Hepatocyte (in vitro differentiated cells): Measurements from ENCODE around the gene OXLD1.

Source experiments
- EZH2 ChIP-seq: fragments of 200-600 bp; sonication (generic); IDR thresholded peaks from 2 replicates; pipeline ENCODE4 v1.6.1; 2016; ENCODE audit warnings: antibody characterized with exemption, mild to moderate bottlenecking, borderline replicate concordance
- TF ChIP-seq, protein P1 (sequence below): fragments of 200-600 bp; sonication (generic); IDR thresholded peaks from 2 replicates; pipeline ENCODE4 v1.5.1; 2016; ENCODE audit warnings: antibody characterized with exemption, mild to moderate bottlenecking; ENCODE audit not compliant: poor library complexity

DNA sequence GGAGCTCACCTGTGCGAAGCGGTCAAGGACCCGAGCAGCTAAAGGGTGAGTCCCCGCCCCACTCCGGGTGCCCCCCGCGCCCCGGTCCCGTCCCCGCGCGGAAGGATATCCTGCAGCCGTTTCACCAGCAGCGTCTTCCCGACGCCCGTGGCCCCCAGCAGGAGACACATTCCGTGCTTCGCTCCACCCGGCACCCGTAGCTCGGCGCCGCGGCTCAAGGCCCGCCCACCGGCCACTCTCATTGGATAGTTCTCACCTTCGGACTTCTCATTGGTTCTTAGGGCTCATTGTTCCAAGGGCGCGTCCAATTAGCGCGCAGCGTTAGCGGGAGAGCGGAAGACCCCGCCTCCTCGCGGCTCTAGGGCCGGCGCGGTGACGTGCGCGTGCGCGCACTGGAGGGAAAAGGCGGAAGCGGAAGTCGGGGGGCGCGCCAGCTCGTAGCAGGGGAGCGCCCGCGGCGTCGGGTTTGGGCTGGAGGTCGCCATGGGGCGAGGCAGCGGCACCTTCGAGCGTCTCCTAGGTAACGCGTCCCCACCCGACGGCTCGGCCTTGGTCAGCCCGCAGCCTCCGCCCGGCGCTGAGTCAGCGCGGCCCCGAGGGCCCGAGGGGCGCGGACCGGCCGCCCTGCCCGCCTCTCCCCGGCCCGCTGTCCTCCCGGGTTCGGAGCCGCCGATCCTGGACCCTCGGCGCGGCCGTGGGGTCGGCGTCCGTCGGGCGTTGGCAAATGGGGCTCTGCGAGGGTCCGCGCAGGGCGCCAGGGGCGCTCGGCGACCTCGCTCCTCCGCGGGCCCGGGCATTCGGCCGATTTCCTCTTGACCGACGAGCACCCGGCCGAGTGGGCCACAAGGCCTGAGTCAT lies 17.4 kb upstream of the OXLD1 start, which contains the start of the genes ARL16 and HGS:
- TF ChIP-seq, protein P1, sequence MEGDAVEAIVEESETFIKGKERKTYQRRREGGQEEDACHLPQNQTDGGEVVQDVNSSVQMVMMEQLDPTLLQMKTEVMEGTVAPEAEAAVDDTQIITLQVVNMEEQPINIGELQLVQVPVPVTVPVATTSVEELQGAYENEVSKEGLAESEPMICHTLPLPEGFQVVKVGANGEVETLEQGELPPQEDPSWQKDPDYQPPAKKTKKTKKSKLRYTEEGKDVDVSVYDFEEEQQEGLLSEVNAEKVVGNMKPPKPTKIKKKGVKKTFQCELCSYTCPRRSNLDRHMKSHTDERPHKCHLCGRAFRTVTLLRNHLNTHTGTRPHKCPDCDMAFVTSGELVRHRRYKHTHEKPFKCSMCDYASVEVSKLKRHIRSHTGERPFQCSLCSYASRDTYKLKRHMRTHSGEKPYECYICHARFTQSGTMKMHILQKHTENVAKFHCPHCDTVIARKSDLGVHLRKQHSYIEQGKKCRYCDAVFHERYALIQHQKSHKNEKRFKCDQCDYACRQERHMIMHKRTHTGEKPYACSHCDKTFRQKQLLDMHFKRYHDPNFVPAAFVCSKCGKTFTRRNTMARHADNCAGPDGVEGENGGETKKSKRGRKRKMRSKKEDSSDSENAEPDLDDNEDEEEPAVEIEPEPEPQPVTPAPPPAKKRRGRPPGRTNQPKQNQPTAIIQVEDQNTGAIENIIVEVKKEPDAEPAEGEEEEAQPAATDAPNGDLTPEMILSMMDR = no peak
- no peak for TF ChIP-seq EZH2
